Right lobe of liver (tissue), 4 donors: ENCODE measurements around the gene SPNS3.

Experiments used
- POLR2A ChIP-seq: fragments of 450-650 bp; IDR thresholded peaks from one replicate; pipeline ENCODE4 v1.6.1; 2017; ENCODE audit warnings: antibody characterized with exemption, mild to moderate bottlenecking
- TF ChIP-seq, protein P1 (sequence below), 4 donors: fragments of 200-600 bp in 3 of 4; fragments of 450-650 bp in 1 of 4; IDR thresholded peaks; one replicate each; pipeline versions ENCODE4 v1.5.1 to v1.8.0; 2016 to 2022; ENCODE audit warnings: antibody characterized with exemption in 4 of 4, mild to moderate bottlenecking in 2 of 4
- donor health status: DM: no; HTN: no; CAD: no.
- donor health status: DM: no; HTN: no; CAD: no.
- donor health status: DM: no; HTN: yes; CAD: no.

DNA sequence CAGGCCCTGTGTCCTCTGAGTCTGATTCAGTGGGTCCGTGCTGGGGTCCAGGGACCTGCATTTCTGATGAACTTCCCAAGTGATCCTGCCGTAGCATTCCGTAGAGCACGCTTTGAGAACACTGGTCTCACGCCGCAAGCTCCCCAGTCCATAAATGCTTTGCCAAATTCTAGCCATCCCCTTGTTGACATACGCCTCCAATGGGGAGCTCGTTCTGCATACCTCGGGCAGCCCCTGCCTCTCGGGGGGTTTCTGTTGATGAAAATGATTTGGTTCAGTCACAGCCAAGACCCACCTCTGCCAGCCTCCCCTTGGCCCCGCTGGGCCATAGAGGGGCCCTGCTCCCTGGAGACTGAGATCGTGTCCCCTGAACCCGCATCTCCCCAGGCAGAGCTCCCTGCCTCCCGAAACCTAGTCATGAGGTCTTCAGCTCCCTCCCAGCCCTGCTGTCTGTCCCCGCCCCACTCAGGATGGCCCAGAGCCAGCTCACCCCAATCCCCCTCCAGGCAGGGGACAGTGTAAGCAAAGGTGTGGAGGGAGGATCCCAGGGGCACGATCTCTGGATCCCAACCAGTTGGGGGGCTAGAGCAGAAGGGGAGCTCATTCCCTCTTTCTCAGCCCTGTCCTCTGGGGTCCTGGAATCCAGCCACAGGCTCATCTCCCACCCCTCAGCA lies 48.7 kb downstream of the SPNS3 start:
- TF ChIP-seq, protein P1, sequence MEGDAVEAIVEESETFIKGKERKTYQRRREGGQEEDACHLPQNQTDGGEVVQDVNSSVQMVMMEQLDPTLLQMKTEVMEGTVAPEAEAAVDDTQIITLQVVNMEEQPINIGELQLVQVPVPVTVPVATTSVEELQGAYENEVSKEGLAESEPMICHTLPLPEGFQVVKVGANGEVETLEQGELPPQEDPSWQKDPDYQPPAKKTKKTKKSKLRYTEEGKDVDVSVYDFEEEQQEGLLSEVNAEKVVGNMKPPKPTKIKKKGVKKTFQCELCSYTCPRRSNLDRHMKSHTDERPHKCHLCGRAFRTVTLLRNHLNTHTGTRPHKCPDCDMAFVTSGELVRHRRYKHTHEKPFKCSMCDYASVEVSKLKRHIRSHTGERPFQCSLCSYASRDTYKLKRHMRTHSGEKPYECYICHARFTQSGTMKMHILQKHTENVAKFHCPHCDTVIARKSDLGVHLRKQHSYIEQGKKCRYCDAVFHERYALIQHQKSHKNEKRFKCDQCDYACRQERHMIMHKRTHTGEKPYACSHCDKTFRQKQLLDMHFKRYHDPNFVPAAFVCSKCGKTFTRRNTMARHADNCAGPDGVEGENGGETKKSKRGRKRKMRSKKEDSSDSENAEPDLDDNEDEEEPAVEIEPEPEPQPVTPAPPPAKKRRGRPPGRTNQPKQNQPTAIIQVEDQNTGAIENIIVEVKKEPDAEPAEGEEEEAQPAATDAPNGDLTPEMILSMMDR (IDR thresholded peaks at IDR 0.05), result no peak
- no peak for TF ChIP-seq POLR2A
